ENCODE results near the gene BCL6.

DNA sequence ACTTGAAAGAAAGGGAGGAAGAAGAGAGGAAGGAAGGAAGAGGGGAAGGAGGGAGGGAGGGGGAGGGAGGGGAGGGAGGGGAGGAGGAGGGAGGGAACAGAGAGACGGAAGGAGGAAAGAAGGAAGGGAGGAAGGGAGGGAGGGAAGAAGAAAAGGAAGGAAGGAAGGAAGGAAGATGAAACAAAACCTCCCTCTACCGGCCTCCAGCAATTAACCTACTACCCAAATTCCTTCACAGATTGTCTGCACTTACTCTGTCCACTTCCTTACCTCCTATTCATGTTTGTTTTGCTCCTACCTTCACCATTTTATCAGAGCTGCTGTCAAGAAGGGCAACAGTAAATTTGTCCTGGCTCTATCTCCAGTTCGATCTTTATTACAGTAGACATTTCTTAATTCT lies 44.6 kb upstream of the BCL6 start:
- TF ChIP-seq, protein P1, sequence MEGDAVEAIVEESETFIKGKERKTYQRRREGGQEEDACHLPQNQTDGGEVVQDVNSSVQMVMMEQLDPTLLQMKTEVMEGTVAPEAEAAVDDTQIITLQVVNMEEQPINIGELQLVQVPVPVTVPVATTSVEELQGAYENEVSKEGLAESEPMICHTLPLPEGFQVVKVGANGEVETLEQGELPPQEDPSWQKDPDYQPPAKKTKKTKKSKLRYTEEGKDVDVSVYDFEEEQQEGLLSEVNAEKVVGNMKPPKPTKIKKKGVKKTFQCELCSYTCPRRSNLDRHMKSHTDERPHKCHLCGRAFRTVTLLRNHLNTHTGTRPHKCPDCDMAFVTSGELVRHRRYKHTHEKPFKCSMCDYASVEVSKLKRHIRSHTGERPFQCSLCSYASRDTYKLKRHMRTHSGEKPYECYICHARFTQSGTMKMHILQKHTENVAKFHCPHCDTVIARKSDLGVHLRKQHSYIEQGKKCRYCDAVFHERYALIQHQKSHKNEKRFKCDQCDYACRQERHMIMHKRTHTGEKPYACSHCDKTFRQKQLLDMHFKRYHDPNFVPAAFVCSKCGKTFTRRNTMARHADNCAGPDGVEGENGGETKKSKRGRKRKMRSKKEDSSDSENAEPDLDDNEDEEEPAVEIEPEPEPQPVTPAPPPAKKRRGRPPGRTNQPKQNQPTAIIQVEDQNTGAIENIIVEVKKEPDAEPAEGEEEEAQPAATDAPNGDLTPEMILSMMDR (IDR thresholded peaks at IDR 0.05; ENCODE audit: low read length), result no peak
- TF ChIP-seq EZH2 (IDR thresholded peaks at IDR 0.05; ENCODE audit: borderline replicate concordance, low read length), result no peak
